HepG2 (cell line): ENCODE data around the gene FAM222B. TPM values are rescaled to one million over a fixed set of nuclear protein-coding genes. Genes with fewer than 3 reads are reported as not detected.

ENCODE experiments used
- CBX1 ChIP-seq: IDR thresholded peaks from one replicate; pipeline ENCODE4 v1.6.1; 2016; ENCODE audit warnings: antibody characterized with exemption, low read depth
- CC2D1A ChIP-seq: sonication (generic); formaldehyde crosslinking; IDR thresholded peaks from 2 replicates; pipeline ENCODE4 v1.8.1; 2023; ENCODE audit warnings: mild to moderate bottlenecking, missing genetic modification reagents
- DR1 ChIP-seq: sonication (generic); formaldehyde crosslinking; IDR thresholded peaks from 2 replicates; pipeline ENCODE4 v1.8.0; 2021; ENCODE audit warnings: mild to moderate bottlenecking, missing genetic modification reagents, inconsistent platforms
- FOXC1 ChIP-seq: sonication (generic); formaldehyde crosslinking; IDR thresholded peaks from 2 replicates; pipeline ENCODE4 v1.8.0; 2022; ENCODE audit warnings: mild to moderate bottlenecking, missing genetic modification reagents, borderline replicate concordance
- HMG20A ChIP-seq: IDR thresholded peaks from 2 replicates; pipeline ENCODE4 v1.6.1; 2016; ENCODE audit warnings: borderline replicate concordance
- IKZF4 ChIP-seq: sonication (generic); formaldehyde crosslinking; IDR thresholded peaks from 2 replicates; pipeline ENCODE4 v1.5.1; 2020; ENCODE audit warnings: borderline replicate concordance, mild to moderate bottlenecking, low read depth, missing genetic modification reagents; ENCODE audit errors: not compliant biosample characterization
- KDM5A ChIP-seq: fragments of 200-600 bp; sonication (generic); IDR thresholded peaks from 2 replicates; pipeline ENCODE4 v1.7.0; 2018; ENCODE audit warnings: antibody characterized with exemption, mild to moderate bottlenecking, low read length, borderline replicate concordance
- MAFF ChIP-seq: IDR thresholded peaks from 2 replicates; pipeline ENCODE4 v1.6.1; 2011; ENCODE audit warnings: low read depth, low read length, improper control_type of control experiment
- SNAPC2 ChIP-seq: sonication (generic); formaldehyde crosslinking; IDR thresholded peaks from 2 replicates; pipeline ENCODE4 v1.8.1; 2022; ENCODE audit warnings: mild to moderate bottlenecking, missing genetic modification reagents
- TRAFD1 ChIP-seq: sonication (generic); formaldehyde crosslinking; IDR thresholded peaks from 2 replicates; pipeline ENCODE4 v1.5.1; 2020; ENCODE audit warnings: missing genetic modification reagents, mild to moderate bottlenecking, borderline replicate concordance
- ZFAT ChIP-seq: sonication (generic); formaldehyde crosslinking; conservative IDR thresholded peaks from 2 replicates; pipeline ENCODE4 v1.8.1; 2023; ENCODE audit warnings: missing genetic modification reagents, inconsistent platforms
- ZFYVE20 ChIP-seq: sonication (generic); formaldehyde crosslinking; IDR thresholded peaks from 2 replicates; pipeline ENCODE4 v1.8.0; 2023; ENCODE audit warnings: low read depth, mild to moderate bottlenecking, moderate library complexity, missing genetic modification reagents, borderline replicate concordance
- ZNF282 ChIP-seq: fragments of 450-650 bp; IDR thresholded peaks from 2 replicates; pipeline ENCODE4 v1.6.1; 2018; ENCODE audit not compliant: partially characterized antibody
- ZNF670 ChIP-seq: sonication (generic); formaldehyde crosslinking; IDR thresholded peaks from 2 replicates; pipeline ENCODE4 v1.8.0; 2022; ENCODE audit warnings: mild to moderate bottlenecking, missing genetic modification reagents, borderline replicate concordance
- ZNF788 ChIP-seq: sonication (generic); formaldehyde crosslinking; IDR thresholded peaks from 2 replicates; pipeline ENCODE4 v1.5.0; 2020; ENCODE audit warnings: mild to moderate bottlenecking, missing genetic modification reagents, borderline replicate concordance
- polyA plus RNA-seq, 8 experiments: library from polyadenylated mRNA; depleted of rRNA in 3 of 8; stranded (reverse) in 7 of 8; unstranded in 1 of 8; fragments of >200 nt; fragmentation: Illumina TruSeq in 4 of 8; extraction: Trizol in 4 of 8; gene quantifications; 2 replicates each; pipeline versions ENCODE4 v1.2.1 to v1.2.3, GENCODE V29; 2011 to 2016; ENCODE audit warnings: low read depth in 4 of 8, missing spikeins in 1 of 8, mixed read lengths in 1 of 8; ENCODE audit not compliant: insufficient read depth in 1 of 8
- total RNA-seq, 5 experiments: library from RNA; depleted of rRNA; stranded (reverse); fragments of >200 nt; fragmentation: Illumina TruSeq; extraction: Trizol; gene quantifications; 2 replicates each; pipeline ENCODE4 v1.2.3, GENCODE V29; 2016; ENCODE audit warnings: low read depth in 1 of 5
- TF ChIP-seq, protein P1 (sequence below): sonication (generic); formaldehyde crosslinking; IDR thresholded peaks from 2 replicates; pipeline ENCODE4 v1.9.0; 2022; ENCODE audit warnings: low read depth, missing genetic modification reagents
- TF ChIP-seq, protein P2 (sequence below): IDR thresholded peaks from 2 replicates; pipeline ENCODE4 v1.6.1; 2016; ENCODE audit warnings: mild to moderate bottlenecking, missing biosample characterization, missing genetic modification reagents
- TF ChIP-seq, protein P3 (sequence below): sonication (generic); formaldehyde crosslinking; IDR thresholded peaks from 2 replicates; pipeline ENCODE4 v1.5.0; 2020; ENCODE audit warnings: missing genetic modification reagents
- TF ChIP-seq, protein P4 (sequence below): sonication (generic); formaldehyde crosslinking; IDR thresholded peaks from 2 replicates; pipeline ENCODE4 v1.4.0; 2020; ENCODE audit warnings: missing genetic modification reagents
- TF ChIP-seq, protein P5 (sequence below): sonication (generic); formaldehyde crosslinking; conservative IDR thresholded peaks from 2 replicates; pipeline ENCODE4 v1.8.0; 2022; ENCODE audit warnings: low read depth, missing genetic modification reagents

Gene FAM222B
- total and polyA plus RNA-seq, 2 of the 13 experiments (the other 11 are each of a cell fraction or from before 2014, with no cell fraction given) = 3.5 to 7.3 TPM

- TF ChIP-seq, protein P1, sequence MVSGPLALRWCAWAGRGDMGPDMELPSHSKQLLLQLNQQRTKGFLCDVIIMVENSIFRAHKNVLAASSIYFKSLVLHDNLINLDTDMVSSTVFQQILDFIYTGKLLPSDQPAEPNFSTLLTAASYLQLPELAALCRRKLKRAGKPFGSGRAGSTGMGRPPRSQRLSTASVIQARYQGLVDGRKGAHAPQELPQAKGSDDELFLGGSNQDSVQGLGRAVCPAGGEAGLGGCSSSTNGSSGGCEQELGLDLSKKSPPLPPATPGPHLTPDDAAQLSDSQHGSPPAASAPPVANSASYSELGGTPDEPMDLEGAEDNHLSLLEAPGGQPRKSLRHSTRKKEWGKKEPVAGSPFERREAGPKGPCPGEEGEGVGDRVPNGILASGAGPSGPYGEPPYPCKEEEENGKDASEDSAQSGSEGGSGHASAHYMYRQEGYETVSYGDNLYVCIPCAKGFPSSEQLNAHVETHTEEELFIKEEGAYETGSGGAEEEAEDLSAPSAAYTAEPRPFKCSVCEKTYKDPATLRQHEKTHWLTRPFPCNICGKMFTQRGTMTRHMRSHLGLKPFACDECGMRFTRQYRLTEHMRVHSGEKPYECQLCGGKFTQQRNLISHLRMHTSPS (CRISPR knock-in tag) = no peak; the same call in 1 of the 2 replicates
- TF ChIP-seq HMG20A = no peak
- no peak for TF ChIP-seq ZNF670 (CRISPR knock-in tag)
- TF ChIP-seq IKZF4 (CRISPR knock-in tag) = no peak
- TF ChIP-seq ZFAT = no peak
- peak; percentile 81; the same call in 1 of the 2 replicates for TF ChIP-seq ZNF788 (CRISPR knock-in tag)
- TF ChIP-seq, protein P2, sequence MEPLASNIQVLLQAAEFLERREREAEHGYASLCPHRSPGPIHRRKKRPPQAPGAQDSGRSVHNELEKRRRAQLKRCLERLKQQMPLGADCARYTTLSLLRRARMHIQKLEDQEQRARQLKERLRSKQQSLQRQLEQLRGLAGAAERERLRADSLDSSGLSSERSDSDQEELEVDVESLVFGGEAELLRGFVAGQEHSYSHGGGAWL (CRISPR knock-in tag) = no peak
- TF ChIP-seq MAFF = no peak
- TF ChIP-seq ZNF282 = no peak
- TF ChIP-seq SNAPC2 = no peak
- TF ChIP-seq, protein P3, sequence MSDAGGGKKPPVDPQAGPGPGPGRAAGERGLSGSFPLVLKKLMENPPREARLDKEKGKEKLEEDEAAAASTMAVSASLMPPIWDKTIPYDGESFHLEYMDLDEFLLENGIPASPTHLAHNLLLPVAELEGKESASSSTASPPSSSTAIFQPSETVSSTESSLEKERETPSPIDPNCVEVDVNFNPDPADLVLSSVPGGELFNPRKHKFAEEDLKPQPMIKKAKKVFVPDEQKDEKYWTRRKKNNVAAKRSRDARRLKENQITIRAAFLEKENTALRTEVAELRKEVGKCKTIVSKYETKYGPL (CRISPR knock-in tag) = no peak
- TF ChIP-seq, protein P4, sequence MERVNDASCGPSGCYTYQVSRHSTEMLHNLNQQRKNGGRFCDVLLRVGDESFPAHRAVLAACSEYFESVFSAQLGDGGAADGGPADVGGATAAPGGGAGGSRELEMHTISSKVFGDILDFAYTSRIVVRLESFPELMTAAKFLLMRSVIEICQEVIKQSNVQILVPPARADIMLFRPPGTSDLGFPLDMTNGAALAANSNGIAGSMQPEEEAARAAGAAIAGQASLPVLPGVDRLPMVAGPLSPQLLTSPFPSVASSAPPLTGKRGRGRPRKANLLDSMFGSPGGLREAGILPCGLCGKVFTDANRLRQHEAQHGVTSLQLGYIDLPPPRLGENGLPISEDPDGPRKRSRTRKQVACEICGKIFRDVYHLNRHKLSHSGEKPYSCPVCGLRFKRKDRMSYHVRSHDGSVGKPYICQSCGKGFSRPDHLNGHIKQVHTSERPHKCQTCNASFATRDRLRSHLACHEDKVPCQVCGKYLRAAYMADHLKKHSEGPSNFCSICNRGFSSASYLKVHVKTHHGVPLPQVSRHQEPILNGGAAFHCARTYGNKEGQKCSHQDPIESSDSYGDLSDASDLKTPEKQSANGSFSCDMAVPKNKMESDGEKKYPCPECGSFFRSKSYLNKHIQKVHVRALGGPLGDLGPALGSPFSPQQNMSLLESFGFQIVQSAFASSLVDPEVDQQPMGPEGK (CRISPR knock-in tag) = peak; percentile 99
- peak; percentile 58; the same call in 1 of the 2 replicates for TF ChIP-seq DR1
- TF ChIP-seq ZFYVE20 (CRISPR knock-in tag) = no peak
- no peak for TF ChIP-seq CC2D1A (CRISPR knock-in tag)
- TF ChIP-seq KDM5A = no peak
- peak; percentile 36 for TF ChIP-seq CBX1
- TF ChIP-seq, protein P5, sequence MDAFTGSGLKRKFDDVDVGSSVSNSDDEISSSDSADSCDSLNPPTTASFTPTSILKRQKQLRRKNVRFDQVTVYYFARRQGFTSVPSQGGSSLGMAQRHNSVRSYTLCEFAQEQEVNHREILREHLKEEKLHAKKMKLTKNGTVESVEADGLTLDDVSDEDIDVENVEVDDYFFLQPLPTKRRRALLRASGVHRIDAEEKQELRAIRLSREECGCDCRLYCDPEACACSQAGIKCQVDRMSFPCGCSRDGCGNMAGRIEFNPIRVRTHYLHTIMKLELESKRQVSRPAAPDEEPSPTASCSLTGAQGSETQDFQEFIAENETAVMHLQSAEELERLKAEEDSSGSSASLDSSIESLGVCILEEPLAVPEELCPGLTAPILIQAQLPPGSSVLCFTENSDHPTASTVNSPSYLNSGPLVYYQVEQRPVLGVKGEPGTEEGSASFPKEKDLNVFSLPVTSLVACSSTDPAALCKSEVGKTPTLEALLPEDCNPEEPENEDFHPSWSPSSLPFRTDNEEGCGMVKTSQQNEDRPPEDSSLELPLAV (CRISPR knock-in tag) = no peak
- no peak for TF ChIP-seq TRAFD1 (CRISPR knock-in tag)
- peak; percentile 75; the same call in 1 of the 2 replicates for TF ChIP-seq FOXC1 (CRISPR knock-in tag)
Observed at GRCh38 chr17:28744972-28745785, 97.4 kb downstream of the FAM222B start (continued).
